Hepatocyte (in vitro differentiated cells): ENCODE results near the gene CCDC68. TPM values are rescaled to one million over a fixed set of nuclear protein-coding genes. Genes with fewer than 3 reads are reported as not detected.

Source experiments
- DNase-seq: peaks from one replicate; pipeline ENCODE4 v3.0.0-alpha.2; 2016; ENCODE audit warnings: low spot score
- H2AFZ ChIP-seq: fragments of 200-600 bp; sonication (generic); 2 replicates; pipeline ENCODE4 v1.6.0; 2016; ENCODE audit warnings: antibody characterized with exemption, mild to moderate bottlenecking
- H3K27ac ChIP-seq: fragments of 200-600 bp; sonication (generic); 2 replicates; pipeline ENCODE4 v1.5.1; 2016; ENCODE audit warnings: mild to moderate bottlenecking
- H3K27me3 ChIP-seq: fragments of 200-600 bp; sonication (generic); 2 replicates; pipeline ENCODE4 v1.6.1; 2016
- H3K36me3 ChIP-seq: fragments of 200-600 bp; sonication (generic); replicated peaks from 2 replicates; pipeline ENCODE4 v1.5.1; 2016; ENCODE audit warnings: low read depth; ENCODE audit not compliant: insufficient read depth
- H3K4me1 ChIP-seq: fragments of 200-600 bp; sonication (generic); 2 replicates; pipeline ENCODE4 v1.5.1; 2016; ENCODE audit warnings: mild to moderate bottlenecking, moderate library complexity; ENCODE audit not compliant: insufficient read depth
- H3K4me2 ChIP-seq: fragments of 200-600 bp; sonication (generic); 2 replicates; pipeline ENCODE4 v1.6.0; 2016
- H3K4me3 ChIP-seq: fragments of 200-600 bp; sonication (generic); 2 replicates; pipeline ENCODE4 v1.5.1; 2016; ENCODE audit warnings: mild to moderate bottlenecking
- H3K79me2 ChIP-seq: fragments of 200-600 bp; sonication (generic); 2 replicates; pipeline ENCODE4 v1.6.0; 2017; ENCODE audit warnings: mild to moderate bottlenecking
- H3K9me2 ChIP-seq: fragments of 200-600 bp; sonication (generic); replicated peaks from 2 replicates; pipeline ENCODE4 v1.6.0; 2017; ENCODE audit warnings: mild to moderate bottlenecking; ENCODE audit not compliant: insufficient read depth
- H3K9me3 ChIP-seq: fragments of 200-600 bp; sonication (generic); 2 replicates; pipeline ENCODE4 v1.5.1; 2016; ENCODE audit warnings: low read depth, mild to moderate bottlenecking
- H4K20me1 ChIP-seq: fragments of 200-600 bp; sonication (generic); 2 replicates; pipeline ENCODE4 v1.6.0; 2016; ENCODE audit warnings: mild to moderate bottlenecking; ENCODE audit not compliant: insufficient read depth, poor library complexity, severe bottlenecking
- CTCF ChIP-seq: fragments of 200-600 bp; sonication (generic); IDR thresholded peaks from 2 replicates; pipeline ENCODE4 v1.5.1; 2016; ENCODE audit warnings: antibody characterized with exemption, mild to moderate bottlenecking; ENCODE audit not compliant: poor library complexity
- EZH2 ChIP-seq: fragments of 200-600 bp; sonication (generic); IDR thresholded peaks from 2 replicates; pipeline ENCODE4 v1.6.1; 2016; ENCODE audit warnings: antibody characterized with exemption, mild to moderate bottlenecking, borderline replicate concordance
- EZH2phosphoT487 ChIP-seq: fragments of 200-600 bp; sonication (generic); IDR thresholded peaks from one replicate; pipeline ENCODE4 v1.6.1; 2018; ENCODE audit warnings: antibody characterized with exemption, mild to moderate bottlenecking, low read depth, moderate library complexity; ENCODE audit not compliant: unreplicated experiment, severe bottlenecking
- WGBS: methylation state at CpG from one replicate; pipeline ENCODE4 v1.1.6; 2016; ENCODE audit warnings: low lambda C conversion rate; ENCODE audit errors: missing lambda C conversion rate; 5-methylcytosine and 5-hydroxymethylcytosine counted together
- polyA plus RNA-seq: library from polyadenylated mRNA; unstranded; fragments of >200 nt; fragmentation: Nextera tagmentation; extraction: Ambion mirVana; gene quantifications from 2 replicates; pipeline ENCODE4 v1.2.1, GENCODE V29; 2016
- total RNA-seq: library from RNA; depleted of rRNA; stranded (reverse); fragments of >200 nt; gene quantifications from 2 replicates; pipeline ENCODE4 v1.2.3, GENCODE V29; 2014

CCDC68 gene
- total and polyA plus RNA-seq, 2 experiments from 2014 or later: 6.7 to 13.0 TPM

- WGBS: 97% methylated on average over 5 of the region's 5 CpGs
- H4K20me1 ChIP-seq: no peaks in the 10 kb centered on the region
- no peaks in the 10 kb centered on the region for H3K4me1 ChIP-seq
- no peak for DNase-seq
- no peak for TF ChIP-seq EZH2phosphoT487
- TF ChIP-seq CTCF: no peak
- TF ChIP-seq EZH2: no peak
- H3K36me3 ChIP-seq: no peaks in the 10 kb centered on the region
- H3K79me2 ChIP-seq: no peaks in the 10 kb centered on the region
- no peaks in the 10 kb centered on the region for H3K9me2 ChIP-seq
- H3K27ac ChIP-seq: no peak overlapping the region
- H2AFZ ChIP-seq: no peak overlapping the region
- H3K9me3 ChIP-seq: no peaks in the 10 kb centered on the region
- H3K27me3 ChIP-seq: no peaks in the 10 kb centered on the region
- H3K4me3 ChIP-seq: no peak overlapping the region
- no peak overlapping the region for H3K4me2 ChIP-seq
Observed at GRCh38 chr18:54905629-54906028, 53.6 kb downstream of the CCDC68 start.

- DNase-seq: no peak
Observed at GRCh38 chr18:54904581-54904980, 54.7 kb downstream of the CCDC68 start.

GRCh38 chr18:54900290-54900689 is 59.0 kb downstream of the CCDC68 start:
- WGBS: 83% methylated on average over 2 of the region's 2 CpGs
- Histone ChIP-seq H3K9me2 (no peaks in the 10 kb centered on the region), H3K36me3 (no peaks in the 10 kb centered on the region), H3K4me3 (no peak overlapping the region), H3K9me3 (no peaks in the 10 kb centered on the region), H3K4me2 (no peak overlapping the region), H4K20me1 (no peaks in the 10 kb centered on the region), H2AFZ (no peak overlapping the region), H3K27me3 (no peaks in the 10 kb centered on the region), H3K79me2 (no peaks in the 10 kb centered on the region), H3K27ac (no peak overlapping the region), H3K4me1 (no peaks in the 10 kb centered on the region)
- no peak for TF ChIP-seq EZH2phosphoT487
- TF ChIP-seq EZH2: no peak
- TF ChIP-seq CTCF: no peak
- no peak for DNase-seq

More at GRCh38 chr18:54904581-54904980, 54.7 kb downstream of the CCDC68 start:
- Histone ChIP-seq H4K20me1 (no peaks in the 10 kb centered on the region), H3K4me2 (no peak overlapping the region), H3K9me3 (no peaks in the 10 kb centered on the region), H3K4me1 (no peaks in the 10 kb centered on the region), H2AFZ (no peak overlapping the region), H3K4me3 (no peak overlapping the region), H3K9me2 (no peaks in the 10 kb centered on the region), H3K27me3 (no peaks in the 10 kb centered on the region), H3K27ac (no peak overlapping the region), H3K36me3 (no peaks in the 10 kb centered on the region), H3K79me2 (no peaks in the 10 kb centered on the region)
- 88% methylated on average over 2 of the region's 2 CpGs for whole genome bisulfite sequencing
- TF ChIP-seq EZH2phosphoT487 (no peak), EZH2 (no peak)

GRCh38 chr18:54899500-54899899 is 59.8 kb downstream of the CCDC68 start:
- Histone ChIP-seq H3K36me3 (no peaks in the 10 kb centered on the region), H3K27me3 (no peaks in the 10 kb centered on the region), H3K9me3 (no peaks in the 10 kb centered on the region), H3K4me3 (no peak overlapping the region), H3K9me2 (no peaks in the 10 kb centered on the region), H2AFZ (no peak overlapping the region), H3K4me2 (no peak overlapping the region), H3K79me2 (no peaks in the 10 kb centered on the region), H3K27ac (no peak overlapping the region), H3K4me1 (no peaks in the 10 kb centered on the region), H4K20me1 (no peaks in the 10 kb centered on the region)
- DNase-seq: no peak
- TF ChIP-seq EZH2 (no peak), CTCF (no peak), EZH2phosphoT487 (no peak)
